HCT116 (cell line): Measurements from ENCODE around the gene ASIP. TPM values are rescaled to one million over a fixed set of nuclear protein-coding genes. Genes with fewer than 3 reads are reported as not detected.

Experiments used
- ATAC-seq: fragments of 200-7000 bp; cut with Tn5 transposase; 2 replicates; pipeline ENCODE4 v1.9.1; 2020; ENCODE audit warnings: mild to moderate bottlenecking, moderate library complexity
- BruUV-seq: library from RNA; stranded (reverse); fragments of 400-500 nt; replicated peaks from 2 replicates; lab custom pipeline; 2021; lab: Mats Ljungman, UMichigan
- CTCF ChIA-PET: fragments of 300-600 bp; sonication (Branson Sonifier 250); formaldehyde crosslinking; loops from one replicate; lab custom pipeline; 2021; ENCODE audit warnings: antibody characterized with exemption; lab: Charles Lee
- POLR2A ChIA-PET: fragments of 300-600, 350-600 bp; sonication (Branson Sonifier 250); formaldehyde crosslinking; loops from one replicate; lab custom pipeline; 2021; ENCODE audit warnings: antibody characterized with exemption; lab: Charles Lee
- RAD21 ChIA-PET, 2 experiments: fragments of 300-600 bp; sonication (Branson Sonifier 250); formaldehyde crosslinking; loops; one replicate each; lab custom pipeline; 2023; ENCODE audit warnings: low total read pairs in 2 of 2; ENCODE audit not compliant: uncharacterized antibody in 2 of 2, unreplicated experiment in 2 of 2, low non-redundant PET in 1 of 2; lab: Charles Lee
- DNase-seq: peaks from one replicate; pipeline ENCODE4 v3.0.0-alpha.2; 2010; ENCODE audit warnings: low read depth, low spot score
- H2AFZ ChIP-seq: fragments of 200-600 bp; shearing (Covaris generic), sonication (generic); 2 replicates; pipeline ENCODE4 v1.6.1; 2017; ENCODE audit warnings: low read depth, mixed run types, mixed read lengths, antibody characterized with exemption, low read length; ENCODE audit not compliant: poor library complexity, severe bottlenecking
- H3K27ac ChIP-seq: 2 replicates; pipeline ENCODE4 v1.5.1; 2012; ENCODE audit warnings: low read depth, low read length
- H3K27me3 ChIP-seq: fragments of 200-600 bp; sonication (generic); 2 replicates; pipeline ENCODE4 v1.6.1; 2016; ENCODE audit warnings: mixed run types, low read length, mixed read lengths; ENCODE audit not compliant: insufficient read depth
- H3K36me3 ChIP-seq, 2 experiments: fragments of 200-500 bp in 1 of 2; fragments of 200-600 bp in 1 of 2; sonication (Bioruptor generic) in 1 of 2; sonication (generic) in 1 of 2; 2 replicates each; pipeline versions ENCODE4 v1.5.1 to v1.6.1; 2014 to 2016; ENCODE audit warnings: low read length in 2 of 2, inconsistent platforms in 1 of 2, mixed read lengths in 1 of 2, mixed run types in 1 of 2; ENCODE audit not compliant: insufficient read depth in 2 of 2, control insufficient read depth in 1 of 2
- H3K4me1 ChIP-seq, 2 experiments: fragments of 200-600 bp in 1 of 2; sonication (generic) in 1 of 2; 2 replicates each; pipeline versions ENCODE4 v1.5.1 to v1.6.1; 2012 to 2017; ENCODE audit warnings: low read length in 2 of 2, inconsistent platforms in 1 of 2, mild to moderate bottlenecking in 1 of 2, mixed read lengths in 1 of 2, mixed run types in 1 of 2, moderate library complexity in 1 of 2; ENCODE audit not compliant: insufficient read depth in 2 of 2, control insufficient read depth in 1 of 2
- H3K4me2 ChIP-seq: fragments of 200-600 bp; sonication (generic); 2 replicates; pipeline ENCODE4 v1.6.1; 2017; ENCODE audit warnings: mixed run types, low read length, mixed read lengths
- H3K4me3 ChIP-seq, 2 experiments: fragments of 200-600 bp in 1 of 2; sonication (generic) in 1 of 2; replicated peaks in 1 of 2; 2 replicates each; pipeline ENCODE4 v1.5.1; 2011 to 2016; ENCODE audit warnings: low read length in 2 of 2, control low read depth in 1 of 2, low read depth in 1 of 2, mild to moderate bottlenecking in 1 of 2, mixed read lengths in 1 of 2, mixed run types in 1 of 2
- H3K79me2 ChIP-seq: fragments of 200-600 bp; sonication (generic); 2 replicates; pipeline ENCODE4 v1.6.1; 2017; ENCODE audit warnings: mild to moderate bottlenecking, mixed run types, low read length, moderate library complexity, mixed read lengths; ENCODE audit not compliant: insufficient read depth
- H3K9ac ChIP-seq: fragments of 200-600 bp; sonication (generic); 2 replicates; pipeline ENCODE4 v1.6.1; 2016; ENCODE audit warnings: low read length, mixed read lengths
- H3K9me2 ChIP-seq: fragments of 200-600 bp; sonication (generic), shearing (Covaris generic); 2 replicates; pipeline ENCODE4 v1.6.1; 2017; ENCODE audit warnings: mixed run types, mild to moderate bottlenecking, moderate library complexity; ENCODE audit not compliant: insufficient read depth
- H3K9me3 ChIP-seq, 2 experiments: fragments of 200-500 bp in 1 of 2; fragments of 200-600 bp in 1 of 2; sonication (Bioruptor generic) in 1 of 2; sonication (generic) in 1 of 2; 2 replicates each; pipeline ENCODE4 v1.6.1; 2014 to 2017; ENCODE audit warnings: low read length in 2 of 2, mixed read lengths in 2 of 2, inconsistent platforms in 1 of 2, low read depth in 1 of 2, mild to moderate bottlenecking in 1 of 2, mixed run types in 1 of 2, moderate library complexity in 1 of 2; ENCODE audit not compliant: control insufficient read depth in 1 of 2, insufficient read depth in 1 of 2
- H4K20me1 ChIP-seq: fragments of 200-600 bp; sonication (generic), shearing (Covaris generic); 2 replicates; pipeline ENCODE4 v1.6.1; 2017; ENCODE audit warnings: mixed run types, mild to moderate bottlenecking, moderate library complexity; ENCODE audit not compliant: insufficient read depth
- ATF3 ChIP-seq: IDR thresholded peaks from 2 replicates; pipeline ENCODE4 v1.6.1; 2012
- CBX3 ChIP-seq: IDR thresholded peaks from 2 replicates; pipeline ENCODE4 v1.6.1; 2012; ENCODE audit warnings: low read depth
- CTCF ChIP-seq, 3 experiments: fragments of 200-600 bp in 1 of 3; sonication (generic) in 1 of 3; IDR thresholded peaks in 2 of 3; conservative IDR thresholded peaks in 1 of 3; 2 replicates each; pipeline ENCODE4 v1.5.1; 2012 to 2017; ENCODE audit warnings: low read depth in 2 of 3, low read length in 2 of 3, antibody characterized with exemption in 1 of 3, borderline replicate concordance in 1 of 3, control low read depth in 1 of 3, mild to moderate bottlenecking in 1 of 3, mixed read lengths in 1 of 3, mixed run types in 1 of 3, moderate library complexity in 1 of 3; ENCODE audit not compliant: insufficient read depth in 1 of 3
- ELF1 ChIP-seq: IDR thresholded peaks from 2 replicates; pipeline ENCODE4 v1.6.1; 2012; ENCODE audit warnings: low read depth, borderline replicate concordance
- FOSL1 ChIP-seq: IDR thresholded peaks from 2 replicates; pipeline ENCODE4 v1.6.1; 2012; ENCODE audit warnings: low read depth
- MAX ChIP-seq: IDR thresholded peaks from 2 replicates; pipeline ENCODE4 v1.6.1; 2012
- RAD21 ChIP-seq: IDR thresholded peaks from 2 replicates; pipeline ENCODE4 v1.6.1; 2012; ENCODE audit warnings: low read depth, mild to moderate bottlenecking
- REST ChIP-seq: IDR thresholded peaks from 2 replicates; pipeline ENCODE4 v1.6.1; 2012; ENCODE audit warnings: low read depth
- SIN3A ChIP-seq: IDR thresholded peaks from 2 replicates; pipeline ENCODE4 v1.6.1; 2012; ENCODE audit warnings: low read depth
- SP1 ChIP-seq: IDR thresholded peaks from 2 replicates; pipeline ENCODE4 v1.6.1; 2012; ENCODE audit warnings: low read depth
- SRF ChIP-seq: IDR thresholded peaks from 2 replicates; pipeline ENCODE4 v1.6.1; 2012; ENCODE audit warnings: low read depth
- TCF7L2 ChIP-seq: IDR thresholded peaks from 2 replicates; pipeline ENCODE4 v1.7.0; 2011; ENCODE audit warnings: borderline replicate concordance, inconsistent platforms; ENCODE audit not compliant: insufficient read depth, insufficient read length; ENCODE audit errors: extremely low read depth
- YY1 ChIP-seq: IDR thresholded peaks from 2 replicates; pipeline ENCODE4 v1.6.1; 2011; ENCODE audit warnings: low read length, low read depth, moderate library complexity, mild to moderate bottlenecking; ENCODE audit not compliant: insufficient replicate concordance; ENCODE audit errors: extremely low read depth
- ZFX ChIP-seq: fragments of 450-650 bp; IDR thresholded peaks from 2 replicates; pipeline ENCODE4 v1.6.1; 2017
- ZNF274 ChIP-seq: fragments of 200-500 bp; sonication (Bioruptor generic); IDR thresholded peaks from 2 replicates; pipeline ENCODE4 v1.6.1; 2014; ENCODE audit warnings: mild to moderate bottlenecking, low read depth, low read length, inconsistent platforms
- intact Hi-C: fragments of 100-400 bp; cut with micrococcal nuclease; formaldehyde crosslinking; loops from 2 replicates; pipeline ENCODE4 v1.10.0; 2022
- total RNA-seq: library from RNA; stranded (reverse); gene quantifications from one replicate; pipeline ENCODE4 v1.2.1, GENCODE V29; 2021; ENCODE audit not compliant: unreplicated experiment

Gene ASIP
- total RNA-seq, 1 experiment from 2014 or later: not detected

- TF ChIP-seq REST (no peak), RAD21 (no peak), YY1 (no peak), ZFX (no peak), TCF7L2 (no peak), SP1 (no peak), ELF1 (no peak), SIN3A (no peak), CBX3 (no peak)
These were observed 58.5 kb downstream of the ASIP start (continued) for GRCh38 chr20:34299556-34300255.

- H3K27me3 ChIP-seq: no peaks in the 10 kb centered on the region
- H3K9ac ChIP-seq: no peak overlapping the region
- peaks cover 73% of the 10 kb centered on the region for H3K79me2 ChIP-seq
- H3K4me2 ChIP-seq: 0 out of 2 replicates have a peak overlapping the region, but pooled peaks have one; percentile 73
- ChIA-PET CTCF (interaction anchor here (1.0 to 1.3 kb wide), 2 partner anchors 222 to 223 kb away, joined by 4 to 5 read pairs; no protein-coding TSS in a partner anchor), POLR2A (no interaction called here), RAD21 (no interaction called here)
- peak overlapping the region; percentile 28; the same call in 1 of the 2 replicates for H3K27ac ChIP-seq
- BruUV-seq: no TSS peak
- DNase-seq (no peak), ATAC-seq (no peak)
- peaks cover 1 to 31% of the 10 kb centered on the region in 2 experiments; a peak in 2 of 4 replicates for H3K36me3 ChIP-seq
- TF ChIP-seq MAX: no peak
- TF ChIP-seq ZNF274: no peak
- no peak for TF ChIP-seq CBX3
- TF ChIP-seq RAD21: no peak
- TF ChIP-seq CTCF (IDR thresholded peaks at IDR 0.05 in 2 of 3, conservative IDR thresholded peaks at IDR 0.05 in 1 of 3; ENCODE audit: borderline replicate concordance in 1 of 3, insufficient read depth in 1 of 3, low read depth in 2 of 3, low read length in 2 of 3): no peak
- no peak for TF ChIP-seq TCF7L2
- TF ChIP-seq FOSL1: no peak
- no peak for TF ChIP-seq SIN3A
- no peak for TF ChIP-seq SRF
- TF ChIP-seq ATF3: no peak
- H3K4me3 ChIP-seq: no peak overlapping the region
- H4K20me1 ChIP-seq: peaks cover 12% of the 10 kb centered on the region; the same call in 1 of the 2 replicates
- intact Hi-C loops: no loop called here
- no peak overlapping the region for H2AFZ ChIP-seq
- H3K9me2 ChIP-seq: no peaks in the 10 kb centered on the region
- peaks cover 13 to 40% of the 10 kb centered on the region in 2 experiments for H3K4me1 ChIP-seq
- no peaks in the 10 kb centered on the region for H3K9me3 ChIP-seq
These were observed 59.1 kb downstream of the ASIP start for GRCh38 chr20:34300256-34300806.
